ENCODE measurements around the gene SIRT2. TPM values are rescaled to one million over a fixed set of nuclear protein-coding genes. Genes with fewer than 3 reads are reported as not detected.

SIRT2 gene
- total RNA-seq, 1 experiment from 2014 or later: 51.7 TPM

DNA sequence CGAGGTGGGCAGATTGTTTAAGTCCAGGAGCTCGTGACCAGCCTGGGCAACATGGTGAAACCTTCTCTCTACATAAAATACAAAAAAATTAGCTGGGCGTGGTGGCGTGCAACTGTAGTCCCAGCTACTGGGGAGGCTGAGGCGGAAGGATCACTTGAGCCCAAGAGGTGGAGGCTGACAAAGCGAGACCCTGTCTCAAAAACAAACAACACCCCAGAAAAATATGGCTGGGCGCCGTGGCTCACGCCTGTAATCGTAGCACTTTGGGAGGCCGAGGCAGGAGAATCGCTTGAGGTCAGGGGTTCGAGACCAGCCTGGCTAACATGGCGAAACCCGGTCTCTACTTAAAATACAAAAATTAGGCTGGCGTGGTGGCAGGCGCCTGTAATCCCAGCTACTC lies 46.2 kb downstream of the SIRT2 start:
- Mint-ChIP-seq H3K36me3 (ENCODE audit: insufficient read depth, unreplicated experiment) (peaks cover 51% of the 10 kb centered on the region), H3K9me3 (ENCODE audit: low read depth, unreplicated experiment) (no peaks in the 10 kb centered on the region), H3K4me1 (ENCODE audit: low read depth, unreplicated experiment) (peaks cover 21% of the 10 kb centered on the region), H3K4me3 (ENCODE audit: low read depth, unreplicated experiment) (peak overlapping the region; percentile 82), H3K27ac (ENCODE audit: unreplicated experiment) (peak overlapping the region; percentile 98), H3K27me3 (ENCODE audit: unreplicated experiment) (peaks cover 14% of the 10 kb centered on the region)
- intact Hi-C loops (cut with micrococcal nuclease; ENCODE audit: unreplicated experiment): loop anchor here (5.0 kb wide), 1 partner anchor 34 kb away; no protein-coding TSS in a partner anchor
- no peak for DNase-seq
- CTCF ChIA-PET: interaction anchor here (0.6 to 3.3 kb wide), 4 partner anchors 10 to 78 kb away, joined by 3 to 19 read pairs (median 6); partner anchors contain the start of genes MRPS12 and SARS2
- TF ChIP-seq, protein P1, sequence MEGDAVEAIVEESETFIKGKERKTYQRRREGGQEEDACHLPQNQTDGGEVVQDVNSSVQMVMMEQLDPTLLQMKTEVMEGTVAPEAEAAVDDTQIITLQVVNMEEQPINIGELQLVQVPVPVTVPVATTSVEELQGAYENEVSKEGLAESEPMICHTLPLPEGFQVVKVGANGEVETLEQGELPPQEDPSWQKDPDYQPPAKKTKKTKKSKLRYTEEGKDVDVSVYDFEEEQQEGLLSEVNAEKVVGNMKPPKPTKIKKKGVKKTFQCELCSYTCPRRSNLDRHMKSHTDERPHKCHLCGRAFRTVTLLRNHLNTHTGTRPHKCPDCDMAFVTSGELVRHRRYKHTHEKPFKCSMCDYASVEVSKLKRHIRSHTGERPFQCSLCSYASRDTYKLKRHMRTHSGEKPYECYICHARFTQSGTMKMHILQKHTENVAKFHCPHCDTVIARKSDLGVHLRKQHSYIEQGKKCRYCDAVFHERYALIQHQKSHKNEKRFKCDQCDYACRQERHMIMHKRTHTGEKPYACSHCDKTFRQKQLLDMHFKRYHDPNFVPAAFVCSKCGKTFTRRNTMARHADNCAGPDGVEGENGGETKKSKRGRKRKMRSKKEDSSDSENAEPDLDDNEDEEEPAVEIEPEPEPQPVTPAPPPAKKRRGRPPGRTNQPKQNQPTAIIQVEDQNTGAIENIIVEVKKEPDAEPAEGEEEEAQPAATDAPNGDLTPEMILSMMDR (IDR thresholded peaks at IDR 0.05; ENCODE audit: unreplicated experiment): no peak
- BruUV-seq (replicated peaks): no TSS peak

DNA sequence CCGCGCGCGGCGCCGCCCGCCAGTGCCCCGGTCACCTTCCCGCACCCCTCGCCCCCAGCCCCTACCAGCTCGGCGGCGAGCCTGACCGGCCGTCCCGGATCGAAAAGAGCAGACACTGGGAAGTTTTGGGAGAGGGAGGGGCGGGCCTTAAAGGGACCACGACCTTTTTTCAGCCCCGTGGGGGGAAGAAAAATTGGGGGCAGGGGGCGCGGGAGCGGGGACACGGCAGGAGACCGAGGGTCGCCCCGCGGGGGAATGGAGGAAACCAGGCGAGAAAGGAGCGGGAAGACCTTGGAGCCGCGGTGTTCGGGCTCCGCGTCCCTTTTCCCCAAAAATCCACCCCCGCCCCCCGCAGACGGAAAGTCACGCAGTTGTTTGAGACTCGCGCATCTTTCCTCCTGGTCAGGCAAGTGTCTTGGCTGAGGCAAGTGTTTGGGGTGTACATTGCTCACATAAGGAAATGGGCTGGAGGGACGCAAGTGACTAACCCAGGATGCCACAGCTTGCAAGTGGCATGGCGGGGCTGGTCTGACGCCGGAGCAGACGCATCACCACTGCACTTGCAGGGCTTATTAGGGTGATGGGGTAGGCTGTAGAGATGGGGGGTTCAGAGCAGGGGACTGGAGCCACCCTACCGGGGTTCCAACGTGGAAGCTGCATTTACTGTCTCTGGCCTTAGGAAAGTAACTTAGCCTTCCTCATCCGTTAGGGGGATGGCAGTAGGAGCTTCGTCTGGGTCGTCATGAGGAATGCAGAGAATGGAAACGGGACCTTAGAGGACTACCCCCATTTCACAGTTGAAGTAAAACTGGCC lies 47.0 kb downstream of the SIRT2 start:
- peak overlapping the region; percentile 82 for H3K4me3 Mint-ChIP-seq (ENCODE audit: low read depth, unreplicated experiment)
- H3K27me3 Mint-ChIP-seq (ENCODE audit: unreplicated experiment): peaks cover 14% of the 10 kb centered on the region
- intact Hi-C loops (cut with micrococcal nuclease; ENCODE audit: unreplicated experiment): loop anchor here (5.0 kb wide), 1 partner anchor 35 kb away; no protein-coding TSS in a partner anchor
- DNase-seq: peak; percentile 65
- H3K27ac Mint-ChIP-seq (ENCODE audit: unreplicated experiment): peak overlapping the region; percentile 98
- no peaks in the 10 kb centered on the region for H3K9me3 Mint-ChIP-seq (ENCODE audit: low read depth, unreplicated experiment)
- peaks cover 58% of the 10 kb centered on the region for H3K36me3 Mint-ChIP-seq (ENCODE audit: insufficient read depth, unreplicated experiment)
- no TSS peak for BruUV-seq (replicated peaks)
- CTCF ChIA-PET: interaction anchor here (0.5 to 3.3 kb wide), 6 partner anchors 10 to 79 kb away, joined by 3 to 19 read pairs (median 4); partner anchors contain the start of genes MRPS12 and SARS2
- H3K4me1 Mint-ChIP-seq (ENCODE audit: low read depth, unreplicated experiment): peaks cover 29% of the 10 kb centered on the region
- TF ChIP-seq, protein P1 (IDR thresholded peaks at IDR 0.05; ENCODE audit: unreplicated experiment): no peak

DNA sequence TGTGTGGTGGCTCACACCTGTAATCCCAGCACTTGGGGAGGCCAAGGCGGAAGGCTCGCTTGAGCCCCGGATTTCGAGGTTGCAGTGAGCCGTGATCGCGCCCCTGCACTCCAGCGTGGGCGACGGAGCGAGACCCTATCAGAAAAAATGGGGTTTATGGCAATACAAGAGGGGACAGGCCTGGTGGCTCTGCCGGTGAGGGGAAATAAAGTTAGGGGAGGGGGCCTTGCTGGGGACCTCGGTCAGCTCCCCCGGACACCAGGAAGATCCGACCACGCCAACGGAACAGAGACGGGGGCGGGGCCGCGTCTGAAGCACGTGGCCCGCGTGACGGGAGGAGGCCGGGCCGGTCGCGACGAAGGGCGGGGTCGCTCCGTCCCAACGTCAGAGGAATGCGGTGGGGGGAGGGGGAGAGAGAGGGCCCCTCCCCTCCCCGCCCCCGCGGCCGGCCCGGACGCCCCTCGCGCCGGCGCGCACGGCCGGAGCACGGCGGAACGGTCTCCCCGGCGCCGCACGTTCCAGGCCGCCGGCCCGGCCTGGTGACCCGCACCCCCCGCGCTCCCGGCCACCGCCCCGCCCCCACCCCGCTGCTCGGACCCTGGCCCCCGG lies 47.7 kb downstream of the SIRT2 start:
- intact Hi-C loops (cut with micrococcal nuclease; ENCODE audit: unreplicated experiment): loop anchor here (5.0 kb wide), 1 partner anchor 36 kb away; no protein-coding TSS in a partner anchor
- H3K4me3 Mint-ChIP-seq (ENCODE audit: low read depth, unreplicated experiment): peak overlapping the region; percentile 82
- H3K27ac Mint-ChIP-seq (ENCODE audit: unreplicated experiment): peak overlapping the region; percentile 98
- H3K36me3 Mint-ChIP-seq (ENCODE audit: insufficient read depth, unreplicated experiment): peaks cover 65% of the 10 kb centered on the region
- TF ChIP-seq, protein P1 (IDR thresholded peaks at IDR 0.05; ENCODE audit: unreplicated experiment): no peak
- H3K9me3 Mint-ChIP-seq (ENCODE audit: low read depth, unreplicated experiment): no peaks in the 10 kb centered on the region
- no TSS peak for BruUV-seq (replicated peaks)
- H3K27me3 Mint-ChIP-seq (ENCODE audit: unreplicated experiment): peaks cover 14% of the 10 kb centered on the region
- H3K4me1 Mint-ChIP-seq (ENCODE audit: low read depth, unreplicated experiment): peaks cover 36% of the 10 kb centered on the region
- CTCF ChIA-PET: interaction anchor here (0.7 to 3.3 kb wide), 3 partner anchors 11 to 457 kb away, joined by 3 to 19 read pairs (median 4); no protein-coding TSS in a partner anchor
- DNase-seq: peak; percentile 99

DNA sequence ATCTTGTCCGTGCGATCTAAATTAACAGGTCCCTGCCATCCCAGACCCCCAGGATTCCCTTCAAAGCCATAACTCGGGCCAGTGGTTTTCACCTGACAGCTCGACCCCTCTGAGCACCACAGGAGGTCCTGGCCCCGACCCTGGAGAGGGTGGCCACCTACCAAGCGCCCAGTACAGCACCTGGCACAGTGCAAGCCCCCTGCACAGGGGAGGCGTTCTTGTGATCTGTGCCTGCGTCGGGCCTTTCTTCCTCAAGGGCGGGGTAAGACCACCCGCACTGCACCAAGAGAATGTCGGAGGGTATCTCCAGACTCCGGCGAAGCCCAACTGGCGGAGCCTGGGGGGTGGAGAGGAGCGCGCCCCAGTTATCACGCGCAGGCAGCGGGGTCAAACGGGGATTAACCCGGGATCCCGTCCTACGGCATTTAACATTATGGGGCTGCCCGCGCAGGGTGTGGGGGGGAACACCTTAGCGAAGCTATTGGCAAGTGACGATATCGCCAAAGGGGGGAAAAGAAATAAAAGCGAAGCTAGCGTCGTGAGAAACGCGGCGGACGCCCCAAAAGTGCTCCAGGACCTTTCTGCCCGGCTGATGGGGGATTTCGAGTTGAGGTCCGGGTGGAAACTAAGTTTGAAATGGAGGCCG lies 48.3 kb downstream of the SIRT2 start:
- BruUV-seq (replicated peaks): TSS peak; percentile 11
- Mint-ChIP-seq H3K27ac (ENCODE audit: unreplicated experiment) (peak overlapping the region; percentile 98), H3K27me3 (ENCODE audit: unreplicated experiment) (peaks cover 14% of the 10 kb centered on the region), H3K4me3 (ENCODE audit: low read depth, unreplicated experiment) (peak overlapping the region; percentile 82), H3K4me1 (ENCODE audit: low read depth, unreplicated experiment) (peaks cover 36% of the 10 kb centered on the region), H3K9me3 (ENCODE audit: low read depth, unreplicated experiment) (no peaks in the 10 kb centered on the region), H3K36me3 (ENCODE audit: insufficient read depth, unreplicated experiment) (peaks cover 72% of the 10 kb centered on the region)
- no peak for DNase-seq
- CTCF ChIA-PET: interaction anchor here (0.7 to 3.3 kb wide), 4 partner anchors 12 to 457 kb away, joined by 3 to 19 read pairs (median 4); no protein-coding TSS in a partner anchor
- intact Hi-C loops (cut with micrococcal nuclease; ENCODE audit: unreplicated experiment): loop anchor here (1.0 to 5.0 kb wide), 2 partner anchors 36 to 79 kb away; partner anchors contain the start of genes MRPS12 and SARS2
- TF ChIP-seq, protein P1 (IDR thresholded peaks at IDR 0.05; ENCODE audit: unreplicated experiment): no peak
